NB4 (cell line): ENCODE data around the gene TEX55.

Source experiments
- MYC ChIP-seq: IDR thresholded peaks from 2 replicates; pipeline ENCODE4 v1.6.1; 2011; ENCODE audit warnings: low read depth, low read length
- POLR2A ChIP-seq: IDR thresholded peaks from 2 replicates; pipeline ENCODE4 v1.6.1; 2011; ENCODE audit warnings: mild to moderate bottlenecking; ENCODE audit not compliant: insufficient read length; ENCODE audit errors: extremely low read depth
- TF ChIP-seq, protein P1 (sequence below): IDR thresholded peaks from one replicate; pipeline ENCODE4 v1.5.1; 2012; ENCODE audit warnings: low read depth, low read length
- TF ChIP-seq, protein P2 (sequence below): IDR thresholded peaks from 2 replicates; pipeline ENCODE4 v1.6.1; 2011; ENCODE audit warnings: low read depth, low read length

DNA sequence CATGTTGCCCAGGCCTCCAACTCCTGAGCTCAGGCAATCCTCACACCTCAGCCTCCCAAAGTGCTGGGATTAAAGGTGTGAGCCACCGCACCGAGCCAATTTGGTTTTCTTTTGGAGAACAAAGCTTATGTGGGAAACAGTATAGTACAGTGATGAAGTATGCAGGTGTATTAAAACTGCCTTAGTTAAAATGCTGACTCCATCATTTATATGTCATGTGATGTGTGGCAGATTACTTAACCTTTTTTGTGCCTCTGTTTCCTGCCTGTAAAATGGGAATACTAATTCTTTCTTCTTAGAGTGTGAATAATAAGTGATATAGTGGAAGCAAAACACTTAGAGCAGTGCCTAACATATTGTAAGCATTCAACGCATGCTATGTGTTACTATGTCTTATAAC, 48.0 kb upstream of the TEX55 start:
- TF ChIP-seq, protein P1, sequence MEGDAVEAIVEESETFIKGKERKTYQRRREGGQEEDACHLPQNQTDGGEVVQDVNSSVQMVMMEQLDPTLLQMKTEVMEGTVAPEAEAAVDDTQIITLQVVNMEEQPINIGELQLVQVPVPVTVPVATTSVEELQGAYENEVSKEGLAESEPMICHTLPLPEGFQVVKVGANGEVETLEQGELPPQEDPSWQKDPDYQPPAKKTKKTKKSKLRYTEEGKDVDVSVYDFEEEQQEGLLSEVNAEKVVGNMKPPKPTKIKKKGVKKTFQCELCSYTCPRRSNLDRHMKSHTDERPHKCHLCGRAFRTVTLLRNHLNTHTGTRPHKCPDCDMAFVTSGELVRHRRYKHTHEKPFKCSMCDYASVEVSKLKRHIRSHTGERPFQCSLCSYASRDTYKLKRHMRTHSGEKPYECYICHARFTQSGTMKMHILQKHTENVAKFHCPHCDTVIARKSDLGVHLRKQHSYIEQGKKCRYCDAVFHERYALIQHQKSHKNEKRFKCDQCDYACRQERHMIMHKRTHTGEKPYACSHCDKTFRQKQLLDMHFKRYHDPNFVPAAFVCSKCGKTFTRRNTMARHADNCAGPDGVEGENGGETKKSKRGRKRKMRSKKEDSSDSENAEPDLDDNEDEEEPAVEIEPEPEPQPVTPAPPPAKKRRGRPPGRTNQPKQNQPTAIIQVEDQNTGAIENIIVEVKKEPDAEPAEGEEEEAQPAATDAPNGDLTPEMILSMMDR = no peak
- TF ChIP-seq, protein P2, sequence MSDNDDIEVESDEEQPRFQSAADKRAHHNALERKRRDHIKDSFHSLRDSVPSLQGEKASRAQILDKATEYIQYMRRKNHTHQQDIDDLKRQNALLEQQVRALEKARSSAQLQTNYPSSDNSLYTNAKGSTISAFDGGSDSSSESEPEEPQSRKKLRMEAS = no peak
- TF ChIP-seq POLR2A (no peak), MYC (no peak)
